ENCODE results near the gene USB1. TPM values are rescaled to one million over a fixed set of nuclear protein-coding genes. Genes with fewer than 3 reads are reported as not detected.

Gene USB1
- polyA plus RNA-seq, 2 of the 4 experiments (the other 2 are of a cell fraction) = 88.8 to 143 TPM

DNA sequence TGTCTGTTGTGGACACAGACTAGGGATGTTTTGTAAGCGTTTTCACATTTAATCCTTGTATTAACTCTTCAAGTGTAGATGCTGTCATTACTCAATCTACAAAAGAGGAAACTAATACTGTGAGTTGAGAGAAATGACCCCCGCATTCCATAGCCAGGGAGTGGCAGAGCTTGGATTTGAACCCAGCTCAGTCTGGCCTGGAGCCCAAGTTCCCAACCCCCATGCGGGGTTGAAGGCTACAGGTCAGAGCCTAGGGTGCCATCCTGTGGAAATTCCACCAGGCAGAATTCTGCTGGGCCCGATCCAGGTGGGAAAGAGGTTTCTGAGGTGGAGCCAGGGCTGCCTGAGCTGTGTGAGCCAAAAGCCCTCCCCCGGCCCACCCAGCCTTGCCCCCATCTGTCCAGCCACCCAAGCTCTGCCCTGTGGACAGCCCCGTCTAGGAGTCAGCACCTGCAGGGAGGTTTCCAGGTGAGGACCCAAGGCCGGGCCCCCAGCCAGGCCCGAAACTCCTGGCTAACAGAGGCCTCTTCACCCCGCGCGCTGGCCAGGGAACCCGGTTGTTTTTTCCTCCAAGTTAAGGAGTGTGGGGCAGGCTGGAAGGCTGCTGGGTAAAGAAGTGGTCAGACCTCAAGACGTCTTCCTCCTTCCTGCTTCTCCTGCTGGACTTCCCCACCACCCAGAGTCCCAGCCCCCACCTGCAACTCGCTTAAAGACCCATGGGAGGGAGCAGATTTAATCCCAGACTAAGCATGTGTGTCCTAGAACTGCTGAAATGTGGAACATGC lies 30.0 kb downstream of the USB1 start:
- no peak overlapping the region for H3K4me2 ChIP-seq
- DNase-seq (ENCODE audit: low read depth in 1 of 2, low spot score in 1 of 2) (no peak), ATAC-seq (no peak), FAIRE-seq (no peak)
- H3K4me3 ChIP-seq = no peak overlapping the region
- CTCF ChIA-PET = interaction anchor here (1.0 to 2.7 kb wide), 5 partner anchors 12 to 96 kb away, joined by 3 to 16 read pairs (median 10); no protein-coding TSS in a partner anchor
- POLR2A ChIA-PET = no interaction called here
- peaks cover 13% of the 10 kb centered on the region; the same call in 2 of the 3 replicates for H3K4me1 ChIP-seq
- H3K9me3 ChIP-seq = no peaks in the 10 kb centered on the region
- H3K27ac ChIP-seq = no peak overlapping the region
- WGBS (ENCODE audit: missing lambda C conversion rate) = 77% methylated on average over 12 of the region's 14 CpGs
- TF ChIP-seq ATOH8 (CRISPR knock-in tag; IDR thresholded peaks at IDR 0.05; ENCODE audit: low read depth) (no peak), TFCP2L1 (CRISPR knock-in tag; IDR thresholded peaks at IDR 0.05) (no peak), KDM5A (IDR thresholded peaks at IDR 0.05) (no peak), CTCF (IDR thresholded peaks at IDR 0.05) (no peak), HMGXB4 (CRISPR knock-in tag; IDR thresholded peaks at IDR 0.05; ENCODE audit: borderline replicate concordance) (no peak), ESRRA (IDR thresholded peaks at IDR 0.05; ENCODE audit: borderline replicate concordance, low read length) (no peak), CHD2 (IDR thresholded peaks at IDR 0.05; ENCODE audit: low read length, partially characterized antibody) (no peak), EHF (CRISPR knock-in tag; IDR thresholded peaks at IDR 0.05) (no peak), TP53 (CRISPR knock-in tag; IDR thresholded peaks at IDR 0.05) (no peak), FOSB (CRISPR knock-in tag; IDR thresholded peaks at IDR 0.05) (no peak), HEYL (CRISPR knock-in tag; IDR thresholded peaks at IDR 0.05) (no peak), ELK1 (IDR thresholded peaks at IDR 0.05; ENCODE audit: low read depth, low read length) (no peak), RFX5 (IDR thresholded peaks at IDR 0.05) (no peak)

GRCh38 chr16:58032710-58033293 lies 31.6 kb downstream of the USB1 start:
- FAIRE-seq (no peak), DNase-seq (ENCODE audit: low read depth in 1 of 2, low spot score in 1 of 2) (no peak), ATAC-seq (no peak)
- Histone ChIP-seq H3K27ac (no peak overlapping the region), H3K9me3 (no peaks in the 10 kb centered on the region), H3K4me1 (peaks cover 8% of the 10 kb centered on the region; the same call in 2 of the 3 replicates), H3K4me2 (no peak overlapping the region), H3K4me3 (no peak overlapping the region)
- ChIA-PET POLR2A (no interaction called here), CTCF (interaction anchor here (0.7 to 3.3 kb wide), 16 partner anchors 11 to 457 kb away, joined by 3 to 20 read pairs (median 4); no protein-coding TSS in a partner anchor)
- WGBS (ENCODE audit: missing lambda C conversion rate) = 69% methylated on average over 6 of the region's 15 CpGs
- TF ChIP-seq ATOH8 (CRISPR knock-in tag; IDR thresholded peaks at IDR 0.05; ENCODE audit: low read depth) (no peak), EP300 (IDR thresholded peaks at IDR 0.05) (no peak), KDM5A (IDR thresholded peaks at IDR 0.05) (no peak), RARB (CRISPR knock-in tag; IDR thresholded peaks at IDR 0.05) (no peak), JUN (IDR thresholded peaks at IDR 0.05) (no peak), RCOR1 (IDR thresholded peaks at IDR 0.05; ENCODE audit: low read depth, low read length) (no peak), NFE2L2 (conservative IDR thresholded peaks at IDR 0.05; ENCODE audit: low read length) (no peak), ZNF302 (CRISPR knock-in tag; IDR thresholded peaks at IDR 0.05) (no peak), TP53 (CRISPR knock-in tag; IDR thresholded peaks at IDR 0.05) (no peak)
